ENCODE measurements around the gene CACNA2D2.

Gene CACNA2D2

GRCh38 chr3:50433954-50434353 lies 69.5 kb downstream of the CACNA2D2 start:
- TF ChIP-seq CTCF (IDR thresholded peaks at IDR 0.05; ENCODE audit: low read depth, low read length) = no peak
- H3K4me3 ChIP-seq (replicated peaks in 1 of 2; ENCODE audit: low read depth in 2 of 2, low read length in 2 of 2) = no peak overlapping the region
- DNase-seq (ENCODE audit: low read depth in 2 of 2) = no peak

GRCh38 chr3:50430950-50431435 lies 72.4 kb downstream of the CACNA2D2 start:
- TF ChIP-seq CTCF (IDR thresholded peaks at IDR 0.05; ENCODE audit: low read depth, low read length) = no peak
- H3K4me3 ChIP-seq (replicated peaks in 1 of 2; ENCODE audit: low read depth in 2 of 2, low read length in 2 of 2) = no peak overlapping the region
- no peak for DNase-seq (ENCODE audit: low read depth in 2 of 2)

GRCh38 chr3:50430191-50430590 lies 73.2 kb downstream of the CACNA2D2 start:
- no peak for DNase-seq (ENCODE audit: low read depth in 2 of 2)
- TF ChIP-seq CTCF (IDR thresholded peaks at IDR 0.05; ENCODE audit: low read depth, low read length) = no peak
- H3K4me3 ChIP-seq (replicated peaks in 1 of 2; ENCODE audit: low read depth in 2 of 2, low read length in 2 of 2) = no peak overlapping the region

- H3K4me3 ChIP-seq (replicated peaks in 1 of 2; ENCODE audit: low read depth in 2 of 2, low read length in 2 of 2) = no peak overlapping the region
- no peak for TF ChIP-seq CTCF (IDR thresholded peaks at IDR 0.05; ENCODE audit: low read depth, low read length)
- peak in 1 of 2 donors; percentile 19 for DNase-seq (ENCODE audit: low read depth in 2 of 2)
Observed at GRCh38 chr3:50428007-50428633, 75.3 kb downstream of the CACNA2D2 start.

- H3K4me3 ChIP-seq (replicated peaks in 1 of 2; ENCODE audit: low read depth in 2 of 2, low read length in 2 of 2) = no peak overlapping the region
- TF ChIP-seq CTCF (IDR thresholded peaks at IDR 0.05; ENCODE audit: low read depth, low read length) = no peak
- DNase-seq (ENCODE audit: low read depth in 2 of 2) = no peak
Observed at GRCh38 chr3:50427217-50427616, 76.2 kb downstream of the CACNA2D2 start.

- no peak for DNase-seq (ENCODE audit: low read depth in 2 of 2)
- no peak overlapping the region for H3K4me3 ChIP-seq (replicated peaks in 1 of 2; ENCODE audit: low read depth in 2 of 2, low read length in 2 of 2)
- no peak for TF ChIP-seq CTCF (IDR thresholded peaks at IDR 0.05; ENCODE audit: low read depth, low read length)
Observed at GRCh38 chr3:50425911-50426310, 77.5 kb downstream of the CACNA2D2 start.

- no peak for DNase-seq (ENCODE audit: low read depth in 2 of 2)
- H3K4me3 ChIP-seq (replicated peaks in 1 of 2; ENCODE audit: low read depth in 2 of 2, low read length in 2 of 2) = no peak overlapping the region
- TF ChIP-seq CTCF (IDR thresholded peaks at IDR 0.05; ENCODE audit: low read depth, low read length) = no peak
Observed at GRCh38 chr3:50423543-50423942, 79.9 kb downstream of the CACNA2D2 start.

Data from cardiac fibroblast (primary cell).